ENCODE measurements around the gene HYAL4.

Gene HYAL4

GRCh38 chr7:123844712-123845219 is at the start of gene HYAL4:
TSS of gene HYAL4 (plus strand) at chr7:123845169. CDS start at chr7:123868274, 23,105 bp downstream.
- DNase-seq (ENCODE audit: low read depth), result no peak
- no peak for TF ChIP-seq CTCF (conservative IDR thresholded peaks at IDR 0.05; ENCODE audit: low read depth, low read length)
- no peak within 1 kb of the TSS for H3K4me3 ChIP-seq (ENCODE audit: low read depth, low read length)

GRCh38 chr7:123795917-123796316 is 49.1 kb upstream of the HYAL4 start:
- DNase-seq (ENCODE audit: low read depth), result no peak
- H3K4me3 ChIP-seq (ENCODE audit: low read depth, low read length), result no peak overlapping the region
- TF ChIP-seq CTCF (conservative IDR thresholded peaks at IDR 0.05; ENCODE audit: low read depth, low read length), result no peak

- no peak for TF ChIP-seq CTCF (conservative IDR thresholded peaks at IDR 0.05; ENCODE audit: low read depth, low read length)
Observed at GRCh38 chr7:123796568-123796967, 48.4 kb upstream of the HYAL4 start.

GRCh38 chr7:123797673-123798531 is 47.1 kb upstream of the HYAL4 start:
- DNase-seq (ENCODE audit: low read depth), result peak; percentile 96
- peak; percentile 54 for TF ChIP-seq CTCF (conservative IDR thresholded peaks at IDR 0.05; ENCODE audit: low read depth, low read length)
- no peak overlapping the region for H3K4me3 ChIP-seq (ENCODE audit: low read depth, low read length)

More at GRCh38 chr7:123796568-123796967, 48.4 kb upstream of the HYAL4 start:
- H3K4me3 ChIP-seq (ENCODE audit: low read depth, low read length), result no peak overlapping the region
- DNase-seq (ENCODE audit: low read depth), result no peak

- no peak for TF ChIP-seq CTCF (conservative IDR thresholded peaks at IDR 0.05; ENCODE audit: low read depth, low read length)
- peak; percentile 13 for DNase-seq (ENCODE audit: low read depth)
- no peak overlapping the region for H3K4me3 ChIP-seq (ENCODE audit: low read depth, low read length)
Observed at GRCh38 chr7:123798532-123799188, 46.3 kb upstream of the HYAL4 start.

- no peak overlapping the region for H3K4me3 ChIP-seq (ENCODE audit: low read depth, low read length)
- DNase-seq (ENCODE audit: low read depth), result no peak
- TF ChIP-seq CTCF (conservative IDR thresholded peaks at IDR 0.05; ENCODE audit: low read depth, low read length), result no peak
Observed at GRCh38 chr7:123802249-123802648, 42.7 kb upstream of the HYAL4 start.

All from choroid plexus epithelial cell (primary cell).